ENCODE data around the gene PDGFA. TPM values are rescaled to one million over a fixed set of nuclear protein-coding genes. Genes with fewer than 3 reads are reported as not detected.
A peak's percentile ranks its signal among the peaks of the same experiment; 100 is the strongest.

Gene PDGFA
- total RNA-seq, 1 donor from 2014 or later = 30.0 TPM

GRCh38 chr7:459584-460373 is 59.9 kb downstream of the PDGFA start:
- DNase-seq = no peak

DNA sequence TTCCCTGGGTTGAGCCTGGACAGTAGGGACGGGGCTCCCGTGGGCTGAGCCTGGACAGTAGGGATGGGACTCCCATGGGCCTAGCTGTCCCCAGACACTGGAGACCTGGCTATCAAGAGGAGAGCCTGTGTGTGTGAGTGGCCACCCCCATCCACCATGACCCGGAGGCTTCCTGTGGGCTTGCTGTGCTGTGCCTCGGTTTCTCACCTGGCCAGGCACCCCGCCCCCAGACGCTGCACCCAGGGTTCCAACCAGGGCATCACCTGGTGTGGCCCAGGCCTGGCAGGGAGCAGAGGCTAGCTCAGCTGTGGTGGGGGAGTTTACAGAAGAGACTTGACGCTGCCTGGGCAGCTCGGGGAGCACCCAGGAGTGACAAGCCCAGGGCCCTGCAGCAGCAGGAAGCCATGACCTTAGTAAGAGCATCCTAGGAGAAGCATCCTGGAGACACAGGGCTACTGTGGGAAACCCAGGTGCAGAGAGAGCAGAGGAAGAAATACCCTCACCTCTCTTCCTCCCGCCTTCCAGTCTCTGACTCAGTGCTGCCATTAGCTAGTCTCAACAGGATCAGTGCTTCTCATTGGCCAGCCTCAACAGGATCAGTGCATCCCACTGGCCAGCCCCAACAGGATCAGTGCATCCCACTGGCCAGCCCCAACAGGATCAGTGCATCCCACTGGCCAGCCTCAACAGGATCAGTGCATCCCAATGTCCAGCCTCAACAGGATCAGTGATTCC is 61.0 kb downstream of the PDGFA start:
- DNase-seq = no peak

DNA sequence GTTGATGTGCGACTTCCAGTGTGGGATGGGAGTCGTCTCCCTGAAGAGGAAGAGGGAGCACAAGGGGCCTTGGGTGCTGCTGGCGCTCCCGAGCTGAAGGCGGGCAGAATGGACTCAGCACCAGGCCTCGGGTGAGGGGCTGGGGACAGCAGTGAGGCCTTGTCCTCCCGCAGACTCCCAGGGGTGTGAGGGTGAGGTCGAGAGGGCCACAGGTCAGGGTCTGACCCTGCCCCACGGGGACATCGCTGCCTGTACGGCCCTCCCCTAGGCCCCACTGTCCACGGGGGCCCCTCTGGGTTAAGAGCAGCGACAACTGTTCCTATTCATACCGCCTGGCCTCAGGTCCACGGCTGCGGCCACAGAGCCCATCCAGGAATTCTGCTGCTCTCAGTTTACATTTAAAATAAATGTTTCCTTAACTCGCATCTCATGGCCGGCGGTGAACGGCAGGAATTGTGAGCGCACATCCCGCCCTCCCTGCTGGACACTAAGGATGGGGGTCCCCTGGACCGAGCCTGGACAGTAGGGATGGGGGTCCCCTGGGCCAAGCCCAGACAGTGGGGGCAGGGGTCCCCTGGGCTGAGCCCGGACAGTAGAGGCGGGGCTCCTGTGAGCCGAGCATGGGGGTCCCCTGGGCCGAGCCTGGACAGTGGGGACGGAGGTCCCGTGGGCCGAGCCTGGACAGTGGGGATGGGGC is 61.7 kb downstream of the PDGFA start:
- DNase-seq = no peak

DNA sequence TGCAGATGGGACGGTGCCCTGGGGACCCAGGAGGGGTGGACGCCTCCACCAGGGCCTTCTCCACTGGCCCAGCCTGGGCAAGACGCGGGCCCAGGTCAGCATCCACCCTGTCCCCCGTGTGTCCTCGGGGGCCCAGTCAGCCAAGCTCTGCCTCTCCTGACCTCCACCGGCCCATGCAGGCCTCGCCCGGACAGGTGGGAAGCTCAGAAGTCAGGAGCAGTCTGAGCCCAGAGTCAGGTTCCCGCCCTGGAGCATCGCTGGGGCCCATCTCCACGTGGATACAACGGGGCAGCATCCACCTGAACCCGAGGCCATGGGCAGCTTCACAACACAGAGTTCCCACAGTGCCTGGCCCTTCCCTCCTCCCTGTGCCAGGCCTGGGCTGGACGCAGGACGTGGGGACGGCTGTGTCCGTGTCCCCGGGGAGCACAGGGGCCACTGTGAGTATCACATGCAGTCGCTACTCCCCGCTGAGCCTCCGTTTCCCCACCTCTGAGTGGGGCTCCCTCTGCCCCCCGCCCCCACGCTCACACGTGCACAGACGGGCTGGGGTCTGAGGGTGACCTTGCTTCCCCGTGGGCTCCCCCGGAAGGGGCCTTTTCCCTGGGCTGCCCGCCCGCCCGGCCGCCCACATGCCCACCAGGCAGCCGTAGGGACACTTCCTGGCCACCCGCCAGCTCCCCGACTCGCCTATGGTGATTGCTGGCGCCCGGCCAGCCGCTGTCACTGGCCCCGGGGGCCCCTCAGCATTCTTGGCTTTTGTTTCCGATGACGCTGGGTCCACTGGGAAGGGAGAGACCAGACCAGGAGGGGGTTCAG is 64.3 kb downstream of the PDGFA start:
- DNase-seq = no peak

DNA sequence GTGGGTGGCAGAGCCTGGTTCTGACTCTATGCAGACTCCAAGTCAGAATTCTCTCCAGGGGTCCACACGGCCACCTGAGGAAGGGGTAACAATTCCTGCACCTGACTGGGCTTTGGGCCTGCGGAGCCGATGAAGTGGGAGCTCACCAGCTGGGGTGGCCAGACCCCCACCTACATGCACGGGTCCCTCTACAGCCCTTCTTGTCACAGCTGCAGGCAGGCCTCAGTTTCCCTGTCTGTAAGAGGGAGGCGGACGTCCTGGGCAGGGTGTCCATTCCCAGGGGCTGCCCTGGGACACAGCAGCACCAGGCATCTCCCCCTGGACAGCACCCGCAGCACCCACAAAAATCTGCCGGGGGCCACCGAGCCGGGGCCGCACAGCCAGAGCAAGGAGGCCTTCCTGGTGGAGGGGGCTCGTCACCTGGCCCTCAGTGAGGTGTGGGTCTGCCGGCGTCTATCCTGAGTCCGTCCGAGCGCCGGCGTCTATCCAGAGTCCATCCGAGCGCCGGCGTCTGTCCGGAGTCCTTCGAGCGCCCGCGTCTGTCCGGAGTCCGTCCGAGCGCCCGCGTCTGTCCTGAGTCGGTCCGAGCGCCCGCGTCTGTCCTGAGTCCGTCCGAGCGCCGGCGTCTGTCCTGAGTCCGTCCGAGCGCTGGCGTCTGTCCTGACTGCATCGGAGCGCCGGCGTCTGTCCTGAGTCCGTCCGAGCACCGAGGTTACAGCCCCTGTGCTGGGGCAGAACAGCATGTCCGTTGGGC is 65.1 kb downstream of the PDGFA start:
- DNase-seq = no peak

GRCh38 chr7:453597-454306 is 65.9 kb downstream of the PDGFA start:
- no peak for DNase-seq

- DNase-seq = no peak
Measured at GRCh38 chr7:452791-453455, 66.7 kb downstream of the PDGFA start.

- peak; percentile 30 for DNase-seq
Measured at GRCh38 chr7:452226-452751, 67.4 kb downstream of the PDGFA start.

- no peak for DNase-seq
Measured at GRCh38 chr7:451255-452225, 68.1 kb downstream of the PDGFA start.

- DNase-seq = no peak
Measured at GRCh38 chr7:450741-451140, 68.9 kb downstream of the PDGFA start.

DNA sequence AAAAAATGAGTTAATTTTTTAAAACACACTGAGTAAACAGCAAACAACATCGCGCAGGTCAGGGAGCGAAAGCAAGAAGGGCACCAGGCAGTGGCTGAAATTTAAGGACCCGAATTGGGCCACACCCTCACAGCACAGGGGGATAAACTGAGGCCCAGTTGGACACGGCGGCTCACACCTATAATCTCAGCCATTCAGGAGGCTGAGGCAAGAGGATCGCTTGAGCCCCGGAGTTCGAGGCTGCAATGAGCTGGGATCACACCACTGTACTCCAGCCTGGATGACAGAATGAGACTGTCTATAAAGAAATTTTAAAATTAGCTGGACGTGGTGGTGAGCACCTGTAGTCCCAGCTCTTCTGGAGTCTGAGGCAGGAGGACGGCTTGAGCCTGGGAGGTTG is 69.6 kb downstream of the PDGFA start:
- DNase-seq = no peak

- no peak for DNase-seq
Measured at GRCh38 chr7:449324-450019, 70.2 kb downstream of the PDGFA start.

DNA sequence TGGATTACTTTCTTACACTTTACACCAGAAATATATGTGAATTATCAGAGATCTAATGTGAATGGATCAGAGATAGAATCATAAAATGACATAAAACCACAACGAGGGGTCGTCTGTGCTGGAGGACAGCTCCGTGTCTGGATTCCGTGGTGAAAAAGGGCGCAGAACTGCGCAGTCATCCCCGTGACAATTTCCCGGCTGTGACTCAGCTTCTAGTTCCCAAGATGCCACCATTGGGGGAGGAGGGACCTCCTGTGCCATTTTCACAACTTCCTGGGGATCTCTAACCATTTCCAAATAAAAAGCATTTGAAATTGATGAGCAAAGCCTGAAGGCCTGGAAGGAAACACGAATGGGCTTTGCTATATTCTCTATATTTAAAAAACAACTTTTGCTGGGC is 72.1 kb downstream of the PDGFA start:
- no peak for DNase-seq

Other genes with a start within 250 kb of the PDGFA start
- gene FOXL3, start 229.7 kb downstream of the PDGFA start, total RNA-seq = not detected
- 12.4 TPM for gene DNAAF5, start 206.9 kb upstream of the PDGFA start, total RNA-seq
- 12.5 TPM for gene PRKAR1B, start 207.4 kb upstream of the PDGFA start, total RNA-seq

Data from skin of body (tissue), 2 donors.